Parathyroid adenoma (tissue), 2 donors: ENCODE measurements around the gene CCDC187.

Source experiments
- H2AFZ ChIP-seq: fragments of 300-600 bp; sonication (generic); one replicate; pipeline ENCODE4 v1.7.0; 2017; ENCODE audit warnings: antibody characterized with exemption, mild to moderate bottlenecking
- H3K27ac ChIP-seq: fragments of 300-600 bp; sonication (generic); one replicate; pipeline ENCODE4 v1.7.0; 2017
- H3K27me3 ChIP-seq: fragments of 300-600 bp; sonication (generic); one replicate; pipeline ENCODE4 v1.7.0; 2017; ENCODE audit warnings: low read length; ENCODE audit not compliant: control insufficient read depth, insufficient read depth
- H3K36me3 ChIP-seq: fragments of 300-600 bp; sonication (generic); one replicate; pipeline ENCODE4 v1.7.0; 2017; ENCODE audit warnings: low read length; ENCODE audit not compliant: control insufficient read depth, insufficient read depth
- H3K4me1 ChIP-seq: fragments of 300-600 bp; sonication (generic); one replicate; pipeline ENCODE4 v1.7.0; 2017; ENCODE audit warnings: control low read depth
- H3K4me2 ChIP-seq: fragments of 300-600 bp; sonication (generic); one replicate; pipeline ENCODE4 v1.7.0; 2017; ENCODE audit warnings: low read length
- H3K4me3 ChIP-seq: fragments of 300-600 bp; sonication (generic); one replicate; pipeline ENCODE4 v1.7.0; 2017; ENCODE audit warnings: low read depth, low read length
- H3K79me2 ChIP-seq: fragments of 300-600 bp; sonication (generic); one replicate; pipeline ENCODE4 v1.7.0; 2017; ENCODE audit warnings: control low read depth
- H3K9ac ChIP-seq: fragments of 300-600 bp; sonication (generic); one replicate; pipeline ENCODE4 v1.7.0; 2017; ENCODE audit warnings: mild to moderate bottlenecking
- H3K9me3 ChIP-seq: fragments of 300-600 bp; sonication (generic); one replicate; pipeline ENCODE4 v1.7.0; 2017; ENCODE audit warnings: low read length; ENCODE audit not compliant: control insufficient read depth
- CTCF ChIP-seq: fragments of 300-600 bp; sonication (generic); IDR thresholded peaks from one replicate; pipeline ENCODE4 v1.7.0; 2017; ENCODE audit warnings: antibody characterized with exemption, mild to moderate bottlenecking
- donor health status: primary hyperparathyroidism.

CCDC187 gene

GRCh38 chr9:136241542-136241941, 62.4 kb downstream of the CCDC187 start:
- Histone ChIP-seq H3K27me3 (no peaks in the 10 kb centered on the region), H3K4me1 (peaks cover 12% of the 10 kb centered on the region), H3K9me3 (no peaks in the 10 kb centered on the region), H3K27ac (no peak overlapping the region), H3K9ac (no peak overlapping the region), H2AFZ (no peak overlapping the region), H3K4me3 (no peak overlapping the region), H3K79me2 (peaks cover 22% of the 10 kb centered on the region), H3K36me3 (no peaks in the 10 kb centered on the region), H3K4me2 (no peak overlapping the region)
- TF ChIP-seq CTCF: no peak

- H2AFZ ChIP-seq: no peak overlapping the region
Observed at GRCh38 chr9:136240941-136241340, 63.0 kb downstream of the CCDC187 start.

GRCh38 chr9:136239983-136240330, 63.9 kb downstream of the CCDC187 start:
- TF ChIP-seq CTCF: no peak
- Histone ChIP-seq H2AFZ (no peak overlapping the region), H3K4me2 (no peak overlapping the region), H3K9me3 (no peaks in the 10 kb centered on the region), H3K27me3 (no peaks in the 10 kb centered on the region), H3K79me2 (peaks cover 22% of the 10 kb centered on the region), H3K9ac (no peak overlapping the region), H3K36me3 (no peaks in the 10 kb centered on the region), H3K4me3 (no peak overlapping the region), H3K4me1 (peaks cover 10% of the 10 kb centered on the region), H3K27ac (no peak overlapping the region)

More at GRCh38 chr9:136240941-136241340, 63.0 kb downstream of the CCDC187 start:
- Histone ChIP-seq H3K4me3 (no peak overlapping the region), H3K27me3 (no peaks in the 10 kb centered on the region), H3K4me1 (peaks cover 10% of the 10 kb centered on the region), H3K36me3 (no peaks in the 10 kb centered on the region), H3K9ac (no peak overlapping the region), H3K27ac (no peak overlapping the region), H3K79me2 (peaks cover 22% of the 10 kb centered on the region), H3K4me2 (no peak overlapping the region), H3K9me3 (no peaks in the 10 kb centered on the region)
- no peak for TF ChIP-seq CTCF

- TF ChIP-seq CTCF: no peak
Observed at GRCh38 chr9:136239135-136239982, 64.5 kb downstream of the CCDC187 start.

GRCh38 chr9:136238342-136238732, 65.6 kb downstream of the CCDC187 start:
- Histone ChIP-seq H3K4me2 (no peak overlapping the region), H2AFZ (no peak overlapping the region), H3K4me1 (no peaks in the 10 kb centered on the region), H3K27me3 (no peaks in the 10 kb centered on the region), H3K4me3 (no peak overlapping the region), H3K79me2 (peaks cover 15% of the 10 kb centered on the region), H3K27ac (no peak overlapping the region), H3K9ac (no peak overlapping the region), H3K9me3 (no peaks in the 10 kb centered on the region), H3K36me3 (no peaks in the 10 kb centered on the region)
- no peak for TF ChIP-seq CTCF

More at GRCh38 chr9:136239135-136239982, 64.5 kb downstream of the CCDC187 start:
- peaks cover 6% of the 10 kb centered on the region for H3K4me1 ChIP-seq
- H3K4me3 ChIP-seq: no peak overlapping the region
- H3K9me3 ChIP-seq: no peaks in the 10 kb centered on the region
- H3K27me3 ChIP-seq: no peaks in the 10 kb centered on the region
- no peak overlapping the region for H3K9ac ChIP-seq
- no peaks in the 10 kb centered on the region for H3K36me3 ChIP-seq
- H3K27ac ChIP-seq: no peak overlapping the region
- no peak overlapping the region for H2AFZ ChIP-seq
- no peak overlapping the region for H3K4me2 ChIP-seq
- peaks cover 22% of the 10 kb centered on the region for H3K79me2 ChIP-seq
